Breast epithelium (tissue), 4 donors: ENCODE data around the gene ICAM5. TPM values are rescaled to one million over a fixed set of nuclear protein-coding genes. Genes with fewer than 3 reads are reported as not detected.

ENCODE experiments used
- DNase-seq, 2 donors: peaks; one replicate each; pipeline ENCODE4 v3.0.0-alpha.2; 2019; ENCODE audit warnings: low spot score in 2 of 2
- H3K27ac ChIP-seq, 2 donors: fragments of 200-600 bp; sonication (generic) in 1 of 2; one replicate each; pipeline ENCODE4 v1.5.1; 2016 to 2019; ENCODE audit warnings: mild to moderate bottlenecking in 1 of 2
- H3K27me3 ChIP-seq, 2 donors: fragments of 200-600 bp; sonication (generic) in 1 of 2; one replicate each; pipeline versions ENCODE4 v1.5.1 to v1.6.0; 2017 to 2019; ENCODE audit warnings: control low read depth in 1 of 2, mild to moderate bottlenecking in 1 of 2
- H3K36me3 ChIP-seq: fragments of 200-600 bp; one replicate; pipeline ENCODE4 v1.5.1; 2019
- H3K4me1 ChIP-seq, 2 donors: fragments of 200-600 bp; sonication (generic); one replicate each; pipeline ENCODE4 v1.5.1; 2016 to 2019; ENCODE audit warnings: control low read depth in 1 of 2
- H3K4me3 ChIP-seq, 3 donors: fragments of 200-600 bp; sonication (generic); 1 replicate in 2 of 3; 2 replicates in 1 of 3; pipeline ENCODE4 v1.5.1; 2016 to 2019; ENCODE audit warnings: mild to moderate bottlenecking in 3 of 3, moderate library complexity in 2 of 3
- H3K9me3 ChIP-seq, 2 donors: fragments of 200-600 bp; sonication (generic) in 1 of 2; one replicate each; pipeline ENCODE4 v1.5.1; 2016 to 2019; ENCODE audit warnings: control low read depth in 1 of 2
- POLR2A ChIP-seq: fragments of 450-650 bp; IDR thresholded peaks from one replicate; pipeline ENCODE4 v1.6.1; 2016; ENCODE audit warnings: antibody characterized with exemption, mild to moderate bottlenecking, moderate library complexity
- POLR2AphosphoS5 ChIP-seq, 3 donors: sonication (generic); formaldehyde crosslinking; IDR thresholded peaks; one replicate each; pipeline ENCODE4 v1.6.1; 2017; ENCODE audit warnings: antibody characterized with exemption in 3 of 3
- intact Hi-C: fragments of 100-400 bp; cut with DNase I; formaldehyde crosslinking; loops from one replicate; pipeline ENCODE4 v1.15.1; 2023; ENCODE audit warnings: low total_unique reads
- total RNA-seq, 3 donors: library from RNA; depleted of rRNA; stranded (reverse); fragments of >200 nt; gene quantifications; one replicate each; pipeline ENCODE4 v1.1.0, GENCODE V29; 2016
- TF ChIP-seq, protein P1 (sequence below), 3 donors: fragments of 450-650 bp; IDR thresholded peaks; one replicate each; pipeline ENCODE4 v1.5.1; 2016 to 2017; ENCODE audit warnings: antibody characterized with exemption in 3 of 3, mild to moderate bottlenecking in 3 of 3, moderate library complexity in 3 of 3

Gene ICAM5
- total RNA-seq, 3 donors from 2014 or later: 0.64 to 1.8 (median 1.3) TPM

DNA sequence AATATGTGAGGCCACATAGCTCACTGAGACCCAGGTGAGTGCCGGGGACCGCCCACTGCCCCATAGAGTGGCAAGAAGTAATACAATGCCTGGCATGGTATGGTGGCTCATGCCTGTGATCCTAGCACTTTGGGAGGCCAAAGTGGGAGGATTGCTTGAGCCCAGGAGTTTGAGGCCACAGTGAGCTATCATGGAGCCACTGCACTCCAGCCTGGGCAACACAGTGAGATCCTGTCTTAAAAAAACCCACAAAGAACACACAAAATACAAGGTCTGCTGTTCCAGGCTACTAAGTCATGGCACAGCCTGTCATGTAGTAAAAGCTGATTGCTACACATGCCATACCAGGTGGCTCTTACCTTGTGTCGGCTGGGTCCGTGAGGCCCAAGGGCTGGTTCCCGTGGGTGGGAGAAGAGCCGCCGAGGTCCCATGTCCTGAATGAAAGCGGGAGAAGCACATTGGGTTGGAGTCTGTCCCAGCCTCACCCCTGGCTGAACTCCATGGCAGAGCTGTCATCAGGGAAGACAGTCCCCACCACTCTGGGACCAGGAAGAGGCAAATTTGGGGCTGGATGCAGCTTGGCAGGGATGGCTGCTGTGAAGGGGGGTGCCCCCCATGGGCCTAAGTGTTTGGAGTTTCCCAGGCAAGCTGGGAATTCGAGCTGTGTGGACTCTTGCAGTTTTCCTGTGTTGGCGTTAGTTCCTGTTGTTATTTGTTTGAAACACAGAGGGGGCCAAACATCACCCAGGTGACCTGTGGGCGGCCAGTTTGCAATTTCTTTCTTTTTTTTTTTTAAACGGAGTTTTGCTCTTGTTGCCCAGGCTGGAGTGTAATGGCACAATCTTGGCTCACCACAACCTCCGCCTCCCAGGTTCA lies 29.3 kb downstream of the ICAM5 start:
- H3K4me1 ChIP-seq: no peaks in the 10 kb centered on the region
- intact Hi-C loops: no loop called here

DNA sequence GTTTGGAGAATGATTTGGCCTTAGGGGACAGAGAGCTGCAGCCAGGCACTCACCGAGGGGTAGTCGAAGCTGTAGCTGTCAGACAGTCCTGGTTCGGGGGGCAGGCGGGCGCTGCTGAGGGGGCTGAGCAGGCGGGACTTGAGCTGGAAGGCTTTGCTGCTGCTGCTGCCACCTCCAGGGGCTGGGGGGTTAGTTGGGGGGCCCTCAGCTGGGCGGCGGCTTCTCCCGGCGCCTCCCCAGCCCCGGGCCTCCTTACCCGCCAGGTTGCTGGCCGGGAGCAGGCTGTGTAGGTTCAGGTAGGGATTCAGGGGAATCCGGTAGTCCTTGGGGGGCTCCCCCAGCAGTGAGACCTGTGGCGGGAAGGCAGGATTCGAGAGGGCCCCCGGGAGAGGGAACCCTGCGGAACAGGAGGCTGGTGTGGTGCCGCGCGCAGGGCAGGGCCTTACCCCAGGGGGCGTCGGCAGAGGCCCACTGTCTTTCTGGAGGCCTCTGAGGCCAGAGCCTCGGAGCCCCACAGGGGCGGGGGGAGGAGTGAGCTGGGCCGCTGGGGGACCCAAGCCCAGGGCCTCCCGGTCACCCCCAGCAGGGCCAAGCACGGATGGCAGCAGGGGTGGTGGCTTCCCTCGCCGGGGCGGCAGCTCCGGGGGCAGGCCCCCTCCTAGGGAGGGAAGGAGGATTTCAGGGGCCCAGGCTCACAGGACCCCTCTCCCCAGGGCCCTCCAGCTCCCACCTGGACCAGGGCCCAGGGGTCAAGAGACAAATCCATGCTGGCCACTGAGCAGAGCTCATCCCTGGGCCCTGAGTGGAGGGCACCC lies 31.1 kb downstream of the ICAM5 start:
- no peak overlapping the region for H3K27ac ChIP-seq
- H3K4me1 ChIP-seq: no peaks in the 10 kb centered on the region
- H3K36me3 ChIP-seq: peaks cover 21% of the 10 kb centered on the region
- no peaks in the 10 kb centered on the region for H3K27me3 ChIP-seq
- H3K4me3 ChIP-seq: no peak overlapping the region
- intact Hi-C loops: no loop called here
- H3K9me3 ChIP-seq: no peaks in the 10 kb centered on the region
- TF ChIP-seq POLR2AphosphoS5 (IDR thresholded peaks at IDR 0.05) (no peak), POLR2A (no peak)
- TF ChIP-seq, protein P1, sequence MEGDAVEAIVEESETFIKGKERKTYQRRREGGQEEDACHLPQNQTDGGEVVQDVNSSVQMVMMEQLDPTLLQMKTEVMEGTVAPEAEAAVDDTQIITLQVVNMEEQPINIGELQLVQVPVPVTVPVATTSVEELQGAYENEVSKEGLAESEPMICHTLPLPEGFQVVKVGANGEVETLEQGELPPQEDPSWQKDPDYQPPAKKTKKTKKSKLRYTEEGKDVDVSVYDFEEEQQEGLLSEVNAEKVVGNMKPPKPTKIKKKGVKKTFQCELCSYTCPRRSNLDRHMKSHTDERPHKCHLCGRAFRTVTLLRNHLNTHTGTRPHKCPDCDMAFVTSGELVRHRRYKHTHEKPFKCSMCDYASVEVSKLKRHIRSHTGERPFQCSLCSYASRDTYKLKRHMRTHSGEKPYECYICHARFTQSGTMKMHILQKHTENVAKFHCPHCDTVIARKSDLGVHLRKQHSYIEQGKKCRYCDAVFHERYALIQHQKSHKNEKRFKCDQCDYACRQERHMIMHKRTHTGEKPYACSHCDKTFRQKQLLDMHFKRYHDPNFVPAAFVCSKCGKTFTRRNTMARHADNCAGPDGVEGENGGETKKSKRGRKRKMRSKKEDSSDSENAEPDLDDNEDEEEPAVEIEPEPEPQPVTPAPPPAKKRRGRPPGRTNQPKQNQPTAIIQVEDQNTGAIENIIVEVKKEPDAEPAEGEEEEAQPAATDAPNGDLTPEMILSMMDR (IDR thresholded peaks at IDR 0.05): no peak
- no peak for DNase-seq

More for the DNA sequence above, 29.3 kb downstream of the ICAM5 start:
- no peak overlapping the region for H3K27ac ChIP-seq
- H3K27me3 ChIP-seq: no peaks in the 10 kb centered on the region
- TF ChIP-seq, protein P1 (IDR thresholded peaks at IDR 0.05): no peak
- TF ChIP-seq POLR2A: no peak
- no peak for TF ChIP-seq POLR2AphosphoS5 (IDR thresholded peaks at IDR 0.05)
- peaks cover 21% of the 10 kb centered on the region for H3K36me3 ChIP-seq
- no peak overlapping the region for H3K4me3 ChIP-seq
- no peak for DNase-seq
- no peaks in the 10 kb centered on the region for H3K9me3 ChIP-seq

DNA sequence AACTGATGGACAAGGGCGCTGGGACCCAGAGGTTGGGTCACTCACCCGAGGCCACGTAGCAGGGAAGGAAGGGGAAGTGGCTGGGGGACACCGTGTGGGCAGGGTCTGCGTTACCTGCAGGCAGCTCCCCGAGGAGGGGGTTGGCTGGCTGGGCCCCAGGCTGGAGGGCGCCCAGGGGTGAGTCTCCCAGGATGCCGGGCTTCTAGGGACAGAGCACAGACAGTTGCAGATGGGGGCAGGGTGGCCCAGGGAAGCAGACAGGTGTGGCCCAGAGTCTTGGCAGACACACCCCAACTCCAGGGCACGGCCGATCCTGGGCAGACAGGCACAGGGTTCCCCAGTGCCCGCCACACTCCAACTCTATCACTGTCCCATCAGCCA lies 31.7 kb downstream of the ICAM5 start:
- DNase-seq: no peak
- Histone ChIP-seq H3K27ac (no peak overlapping the region), H3K36me3 (peaks cover 21% of the 10 kb centered on the region)

DNA sequence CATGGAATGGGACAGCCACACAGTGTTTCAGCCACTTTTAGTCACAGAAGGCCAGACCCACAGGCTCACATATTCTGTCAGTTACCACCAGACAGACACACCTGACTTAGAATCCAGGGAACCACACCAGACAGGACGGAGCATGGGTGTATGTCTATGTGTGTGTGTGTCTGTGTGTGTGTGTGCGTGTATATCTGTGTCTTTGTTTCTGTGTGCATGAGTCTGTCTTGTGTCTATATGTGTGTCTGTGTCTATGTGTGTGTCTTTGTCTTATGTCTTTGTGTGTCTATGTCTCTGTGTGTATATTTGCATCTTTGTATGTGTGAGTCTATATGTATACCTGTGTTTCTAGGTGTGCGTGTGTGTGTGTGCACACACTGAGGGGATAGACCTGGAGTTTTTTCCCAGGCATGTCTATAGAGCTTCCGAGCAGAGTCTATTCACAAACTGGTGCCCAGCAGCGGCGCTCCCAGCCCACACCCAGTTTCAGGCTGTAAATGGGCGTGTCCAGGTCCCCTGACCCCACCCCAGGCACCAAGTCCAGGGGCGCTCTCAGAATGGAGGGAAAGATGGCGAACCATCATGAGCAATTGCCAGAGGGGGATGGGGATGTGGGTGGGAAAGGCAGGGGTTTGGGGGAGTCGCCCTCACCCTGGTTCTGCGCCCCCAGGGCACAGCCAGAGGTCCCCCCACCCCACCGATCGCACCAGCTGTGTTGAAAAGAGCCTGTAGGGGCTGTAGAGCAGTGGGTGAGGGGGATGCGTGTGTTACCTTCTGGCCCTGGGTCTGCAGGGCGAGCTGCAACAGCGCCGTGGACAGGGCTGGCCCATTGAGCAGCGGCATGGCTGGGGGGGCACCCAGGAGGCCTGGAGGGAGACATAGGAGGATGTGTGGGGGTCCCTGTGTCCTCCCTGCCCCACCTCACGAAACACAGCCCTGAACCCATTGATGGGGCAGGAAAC lies 32.4 kb downstream of the ICAM5 start:
- TF ChIP-seq POLR2A (no peak), POLR2AphosphoS5 (IDR thresholded peaks at IDR 0.05) (no peak)
- TF ChIP-seq, protein P1 (IDR thresholded peaks at IDR 0.05): no peak

More for the DNA sequence above, 31.7 kb downstream of the ICAM5 start:
- Histone ChIP-seq H3K4me3 (no peak overlapping the region), H3K27me3 (no peaks in the 10 kb centered on the region), H3K9me3 (no peaks in the 10 kb centered on the region), H3K4me1 (no peaks in the 10 kb centered on the region)
- intact Hi-C loops: no loop called here
- TF ChIP-seq POLR2AphosphoS5 (IDR thresholded peaks at IDR 0.05) (no peak), POLR2A (no peak)
- TF ChIP-seq, protein P1 (IDR thresholded peaks at IDR 0.05): no peak

More for the DNA sequence above, 32.4 kb downstream of the ICAM5 start:
- Histone ChIP-seq H3K36me3 (peaks cover 21% of the 10 kb centered on the region), H3K9me3 (no peaks in the 10 kb centered on the region), H3K27ac (no peak overlapping the region), H3K27me3 (no peaks in the 10 kb centered on the region), H3K4me1 (no peaks in the 10 kb centered on the region), H3K4me3 (no peak overlapping the region)
- intact Hi-C loops: no loop called here
- DNase-seq: no peak
